ENCODE results near the gene UNG.

DNA sequence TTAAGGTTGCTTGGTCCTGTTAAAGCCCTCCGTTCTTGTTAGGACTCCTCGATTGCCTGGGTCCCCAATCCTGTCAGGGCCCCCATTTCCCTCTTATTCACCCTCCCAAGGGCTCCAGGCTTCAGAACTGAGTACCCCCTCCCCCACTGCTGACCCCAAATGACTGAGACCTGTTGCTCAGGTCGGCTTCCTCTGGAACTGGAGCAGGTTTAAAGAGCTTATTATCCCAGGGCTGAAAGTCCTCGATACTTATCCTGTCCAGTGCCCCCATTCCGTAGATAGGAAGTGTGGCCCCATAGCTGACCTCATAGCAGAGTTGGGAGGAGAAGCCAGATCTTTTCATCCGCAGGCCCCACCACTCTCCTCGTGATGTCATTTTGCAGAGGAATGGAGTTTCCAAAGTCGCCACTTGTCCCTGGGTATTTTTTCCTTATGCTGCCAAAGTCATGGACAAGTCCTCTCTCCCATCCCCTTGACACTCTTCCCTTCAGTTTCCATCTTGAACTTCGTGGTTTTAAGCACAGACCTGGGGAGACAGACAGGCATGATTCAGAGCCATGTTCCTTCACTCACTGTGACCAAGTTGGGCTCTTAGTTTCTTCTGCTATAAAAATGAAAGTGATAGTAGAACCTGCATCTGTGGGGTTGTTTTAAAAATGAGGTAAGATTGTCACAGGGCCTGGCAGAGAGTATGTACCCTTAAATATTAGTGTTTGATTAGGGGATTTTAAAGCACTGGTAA, 43.8 kb upstream of the UNG start:
- TF ChIP-seq, protein P1, sequence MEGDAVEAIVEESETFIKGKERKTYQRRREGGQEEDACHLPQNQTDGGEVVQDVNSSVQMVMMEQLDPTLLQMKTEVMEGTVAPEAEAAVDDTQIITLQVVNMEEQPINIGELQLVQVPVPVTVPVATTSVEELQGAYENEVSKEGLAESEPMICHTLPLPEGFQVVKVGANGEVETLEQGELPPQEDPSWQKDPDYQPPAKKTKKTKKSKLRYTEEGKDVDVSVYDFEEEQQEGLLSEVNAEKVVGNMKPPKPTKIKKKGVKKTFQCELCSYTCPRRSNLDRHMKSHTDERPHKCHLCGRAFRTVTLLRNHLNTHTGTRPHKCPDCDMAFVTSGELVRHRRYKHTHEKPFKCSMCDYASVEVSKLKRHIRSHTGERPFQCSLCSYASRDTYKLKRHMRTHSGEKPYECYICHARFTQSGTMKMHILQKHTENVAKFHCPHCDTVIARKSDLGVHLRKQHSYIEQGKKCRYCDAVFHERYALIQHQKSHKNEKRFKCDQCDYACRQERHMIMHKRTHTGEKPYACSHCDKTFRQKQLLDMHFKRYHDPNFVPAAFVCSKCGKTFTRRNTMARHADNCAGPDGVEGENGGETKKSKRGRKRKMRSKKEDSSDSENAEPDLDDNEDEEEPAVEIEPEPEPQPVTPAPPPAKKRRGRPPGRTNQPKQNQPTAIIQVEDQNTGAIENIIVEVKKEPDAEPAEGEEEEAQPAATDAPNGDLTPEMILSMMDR (IDR thresholded peaks at IDR 0.05) = no peak
- TF ChIP-seq TCF7L2 (IDR thresholded peaks at IDR 0.05; ENCODE audit: low read depth, low read length) (no peak), REST (IDR thresholded peaks at IDR 0.05; ENCODE audit: insufficient read depth in 1 of 2, low read depth in 2 of 2, low read length in 1 of 2) (no peak), SIN3A (IDR thresholded peaks at IDR 0.05; ENCODE audit: borderline replicate concordance, insufficient read depth, low read depth, low read length) (no peak), POLR2AphosphoS5 (IDR thresholded peaks at IDR 0.05; ENCODE audit: low read depth, low read length) (no peak)
